ENCODE measurements around the gene AQP2.

GRCh38 chr12:49961993-49962764 is 11.6 kb downstream of the AQP2 start:
- TF ChIP-seq POLR2A (IDR thresholded peaks at IDR 0.05; ENCODE audit: low read length), result no peak
- TF ChIP-seq GATA1 (IDR thresholded peaks at IDR 0.05; ENCODE audit: low read depth, low read length), result no peak

Data from erythroblast (primary cell).